Naive thymus-derived CD8-positive, alpha-beta T cell (primary cell): Measurements from ENCODE around the gene KAZALD1. TPM values are rescaled to one million over a fixed set of nuclear protein-coding genes. Genes with fewer than 3 reads are reported as not detected.

ENCODE experiments used
- ATAC-seq, 2 donors: fragments of 150-1000 bp; cut with Tn5 transposase in 1 of 2; sonication (Bioruptor Pico), chemical (Tn5 transposase) in 1 of 2; 1 replicate in 1 of 2; 2 replicates in 1 of 2; pipeline ENCODE4 v1.10.0; 2021; ENCODE audit warnings: mild to moderate bottlenecking in 2 of 2, moderate library complexity in 2 of 2
- POLR2A ChIA-PET: fragments of 350-600 bp; sonication (Branson Sonifier 250); formaldehyde crosslinking; loops from one replicate; lab custom pipeline; 2021; ENCODE audit warnings: antibody characterized with exemption; lab: Charles Lee
- DNase-seq, 10 donors: peaks; one replicate each; pipeline versions ENCODE4 v3.0.0 to v3.0.0-alpha.2; 2020 to 2022
- H3K27ac Mint-ChIP-seq, 10 donors: one replicate each; pipeline ENCODE4 v1.8.0; 2020 to 2022; ENCODE audit warnings: mild to moderate bottlenecking in 10 of 10, mixed read lengths in 10 of 10, moderate library complexity in 4 of 10, inconsistent platforms in 1 of 10
- H3K27me3 Mint-ChIP-seq, 5 donors: one replicate each; pipeline ENCODE4 v1.8.0; 2021 to 2022; ENCODE audit warnings: mixed read lengths in 5 of 5
- H3K36me3 Mint-ChIP-seq, 3 donors: one replicate each; pipeline ENCODE4 v1.8.0; 2020 to 2022; ENCODE audit warnings: mixed read lengths in 3 of 3, mild to moderate bottlenecking in 2 of 3, inconsistent platforms in 1 of 3
- H3K4me1 Mint-ChIP-seq, 4 donors: one replicate each; pipeline ENCODE4 v1.8.0; 2021 to 2022; ENCODE audit warnings: mixed read lengths in 4 of 4
- H3K4me3 Mint-ChIP-seq, 10 donors: one replicate each; pipeline ENCODE4 v1.8.0; 2020 to 2022; ENCODE audit warnings: mild to moderate bottlenecking in 10 of 10, mixed read lengths in 10 of 10, moderate library complexity in 6 of 10, inconsistent platforms in 1 of 10
- H3K9me3 Mint-ChIP-seq, 9 donors: one replicate each; pipeline ENCODE4 v1.8.0; 2020 to 2022; ENCODE audit warnings: mixed read lengths in 9 of 9, mild to moderate bottlenecking in 3 of 9, inconsistent platforms in 1 of 9, moderate library complexity in 1 of 9
- polyA plus RNA-seq, 3 donors: library from polyadenylated mRNA; unstranded; fragments of 300-500 nt; fragmentation: Illumina TruSeq; gene quantifications; one replicate each; pipeline ENCODE4 v1.2.3, GENCODE V29; 2021
- total RNA-seq, 8 experiments: library from RNA in 2 of 8; stranded (reverse) in 2 of 8; gene quantifications; one replicate each; pipeline ENCODE4 v1.2.3 and lab custom pipeline; 2021 to 2026

KAZALD1 gene
- total and polyA plus RNA-seq, 5 experiments from 2014 or later, result not detected

DNA sequence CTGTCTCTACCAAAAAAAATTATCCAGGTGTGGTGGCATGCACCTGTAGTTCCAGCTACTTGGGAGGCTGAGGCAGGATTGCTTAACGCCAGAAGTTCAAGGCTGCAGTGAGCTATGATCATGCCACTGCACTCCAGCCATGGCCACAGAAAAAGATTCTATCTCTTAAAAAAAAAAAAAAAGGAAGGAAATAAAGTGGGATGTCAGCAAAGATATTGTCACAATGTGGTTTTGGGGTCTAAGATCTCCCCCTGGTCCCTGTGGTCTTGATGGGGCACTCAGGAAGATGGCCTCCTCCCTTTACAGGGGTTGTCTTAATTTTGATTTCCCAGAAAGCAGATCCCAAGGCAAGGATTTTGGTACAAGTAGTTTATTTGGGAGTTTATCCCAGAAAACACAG lies 7.4 kb upstream of the KAZALD1 start:
- POLR2A ChIA-PET, result no interaction called here
- Mint-ChIP-seq H3K9me3 (no peaks in the 10 kb centered on the region), H3K27me3 (peaks cover 10 to 23% (median 16%) of the 10 kb centered on the region in 5 donors), H3K27ac (peak overlapping the region in 1 of 10 donors; percentile 66), H3K4me1 (peaks cover 6 to 17% (median 8%) of the 10 kb centered on the region in 4 donors), H3K4me3 (no peak overlapping the region), H3K36me3 (no peaks in the 10 kb centered on the region)
- DNase-seq, result no peak
- ATAC-seq, result no peak

DNA sequence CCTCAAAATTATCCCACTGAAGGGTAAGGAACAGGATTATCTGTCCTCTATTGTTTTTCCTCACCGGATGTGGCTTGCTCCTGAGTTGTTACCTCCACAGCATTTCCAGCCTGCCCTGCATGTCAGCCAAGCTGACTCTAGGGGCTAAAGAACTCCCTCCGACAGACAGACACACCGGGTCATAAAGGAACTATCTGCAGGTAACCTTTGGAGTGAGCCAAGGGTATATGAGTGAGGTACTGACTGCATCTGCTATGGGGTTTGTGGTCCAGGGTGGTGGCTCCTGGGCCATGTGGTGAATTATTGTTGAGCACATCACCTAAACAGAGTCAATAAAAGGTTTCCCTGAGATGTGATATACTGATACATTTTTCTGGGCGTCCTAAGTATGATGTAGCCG lies 6.9 kb upstream of the KAZALD1 start:
- Mint-ChIP-seq H3K36me3 (no peaks in the 10 kb centered on the region), H3K27ac (no peak overlapping the region), H3K9me3 (no peaks in the 10 kb centered on the region), H3K4me1 (peaks cover 6 to 14% (median 8%) of the 10 kb centered on the region in 4 donors), H3K27me3 (peaks cover 5 to 17% (median 12%) of the 10 kb centered on the region in 5 donors), H3K4me3 (no peak overlapping the region)
- no peak for DNase-seq
- no peak for ATAC-seq
- POLR2A ChIA-PET, result no interaction called here

DNA sequence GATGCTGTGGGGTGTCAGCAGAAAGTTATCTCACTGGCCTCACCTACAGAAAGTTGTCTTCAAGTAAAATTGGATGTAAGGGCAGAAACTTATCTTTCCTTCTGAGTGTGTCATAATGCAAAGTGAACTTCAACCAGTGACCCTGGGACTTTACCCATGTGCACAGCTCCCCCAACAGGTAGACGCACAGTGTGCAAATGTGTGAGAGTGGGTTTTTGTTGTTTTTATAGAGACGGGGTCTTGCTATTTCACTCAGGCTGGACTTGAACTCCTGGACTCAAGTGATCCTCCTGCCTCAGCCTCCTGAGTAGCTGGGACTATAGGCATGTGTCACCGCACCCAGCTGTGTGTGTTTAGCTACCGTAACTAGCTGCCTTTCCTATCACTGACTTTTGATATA lies 6.4 kb upstream of the KAZALD1 start:
- Mint-ChIP-seq H3K36me3 (no peaks in the 10 kb centered on the region), H3K9me3 (no peaks in the 10 kb centered on the region), H3K4me3 (no peak overlapping the region), H3K27ac (no peak overlapping the region), H3K27me3 (peaks cover 5 to 12% (median 7%) of the 10 kb centered on the region in 5 donors), H3K4me1 (peaks cover 6 to 16% (median 9%) of the 10 kb centered on the region in 4 donors)
- POLR2A ChIA-PET, result no interaction called here
- no peak for DNase-seq
- no peak for ATAC-seq

DNA sequence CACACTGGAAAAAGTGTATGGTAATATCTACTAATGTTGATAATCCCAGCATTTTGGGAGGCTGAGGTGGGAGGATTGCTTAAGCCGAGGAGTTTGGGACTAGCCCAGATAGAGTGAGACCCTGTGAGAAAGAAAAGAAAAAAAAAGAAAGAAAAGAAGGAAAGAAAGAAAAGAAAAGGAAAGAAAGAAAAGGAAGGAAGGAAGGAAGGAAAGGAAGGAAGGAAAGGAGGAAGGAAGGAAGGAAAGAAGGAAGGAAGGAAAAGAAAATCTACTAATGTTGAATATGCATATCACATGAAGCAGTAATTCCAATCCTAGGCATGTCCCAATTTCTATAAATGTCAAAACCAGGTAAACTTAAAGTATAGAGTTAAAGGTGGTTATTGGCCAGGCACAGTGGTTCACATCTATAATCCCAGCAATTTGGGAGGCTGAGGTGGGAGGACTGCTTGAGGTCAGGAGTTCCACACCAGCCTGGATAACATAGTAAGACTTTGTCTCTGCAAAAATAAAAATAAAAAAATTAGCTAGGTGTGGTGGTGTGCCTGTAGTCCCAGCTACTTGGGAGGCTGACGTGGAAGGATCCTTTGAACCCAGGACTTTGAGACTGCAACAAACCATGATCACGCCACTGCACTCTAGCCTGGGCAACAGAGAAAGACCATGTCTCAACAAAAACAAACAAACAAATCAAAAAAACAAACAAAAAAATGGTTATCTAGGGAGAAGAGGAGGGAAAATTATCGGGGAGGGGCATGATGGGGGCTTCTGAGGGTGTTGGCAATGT lies 5.2 kb upstream of the KAZALD1 start:
- POLR2A ChIA-PET, result no interaction called here
- peaks cover 0 to 3% (median 0%) of the 10 kb centered on the region in 5 donors for H3K27me3 Mint-ChIP-seq
- H3K4me1 Mint-ChIP-seq, result peaks cover 6 to 16% (median 11%) of the 10 kb centered on the region in 4 donors
- peak overlapping the region in 1 of 10 donors; percentile 32 for H3K27ac Mint-ChIP-seq
- no peak overlapping the region for H3K4me3 Mint-ChIP-seq
- no peaks in the 10 kb centered on the region for H3K36me3 Mint-ChIP-seq
- no peaks in the 10 kb centered on the region for H3K9me3 Mint-ChIP-seq
- DNase-seq, result no peak
- no peak for ATAC-seq

DNA sequence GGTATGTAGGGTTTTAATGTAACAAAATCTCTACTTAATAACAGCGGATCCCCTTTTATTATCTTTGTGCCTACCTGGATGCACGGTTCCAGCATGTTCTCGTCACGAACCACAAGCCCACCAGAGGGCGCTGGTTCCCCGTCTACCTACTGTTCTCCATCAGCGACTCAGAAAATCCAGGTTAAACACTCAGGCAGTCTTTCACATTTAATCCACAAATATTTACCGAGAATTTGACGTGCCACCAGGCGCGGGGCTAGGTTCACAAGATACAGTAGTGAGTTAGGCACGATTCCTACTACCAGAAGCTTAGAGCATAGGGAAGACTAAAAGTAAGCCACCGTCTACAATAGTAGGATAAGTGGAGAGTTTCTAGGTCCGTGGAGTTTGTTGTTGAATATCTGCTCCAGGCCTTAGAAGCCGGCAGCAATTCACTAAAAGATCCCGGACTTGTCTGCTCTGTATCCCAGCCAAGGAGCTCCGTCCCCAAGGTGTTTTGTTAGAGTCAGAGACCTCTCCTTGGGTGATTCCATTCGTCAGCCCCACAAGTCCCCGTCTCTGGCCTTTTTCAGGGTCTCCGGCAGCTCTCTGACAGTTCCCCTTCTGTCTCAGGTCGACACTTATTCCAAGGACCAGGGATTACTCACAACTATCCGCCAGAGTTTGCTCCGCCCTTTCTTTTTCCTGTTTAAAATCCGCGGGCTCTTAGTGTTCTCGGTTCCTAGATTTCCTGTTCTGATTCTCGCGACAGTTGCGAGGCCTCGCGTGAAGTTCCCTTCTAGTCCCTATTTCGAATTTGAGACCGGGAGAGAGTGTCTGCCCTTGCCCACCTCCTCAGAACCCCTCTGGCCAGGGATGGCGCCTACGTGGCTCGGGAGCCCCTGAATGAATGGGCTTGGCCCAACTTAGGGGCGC lies 1.5 kb upstream of the KAZALD1 start:
- Mint-ChIP-seq H3K4me3 (peak overlapping the region; percentile 92 to 99 (median 96)), H3K36me3 (no peaks in the 10 kb centered on the region), H3K27me3 (peaks cover 11 to 24% (median 17%) of the 10 kb centered on the region in 5 donors), H3K4me1 (peaks cover 13 to 39% (median 32%) of the 10 kb centered on the region in 4 donors), H3K27ac (peak overlapping the region; percentile 83 to 99 (median 94)), H3K9me3 (no peaks in the 10 kb centered on the region)
- ATAC-seq (peak; percentile 75 to 77), DNase-seq (peak; percentile 79 to 99 (median 90))
- POLR2A ChIA-PET, result interaction anchor here (0.7 to 3.1 kb wide), 5 partner anchors 10 to 147 kb away, joined by 3 to 38 read pairs (median 7); partner anchors contain the start of genes PDZD7 and SFXN3

DNA sequence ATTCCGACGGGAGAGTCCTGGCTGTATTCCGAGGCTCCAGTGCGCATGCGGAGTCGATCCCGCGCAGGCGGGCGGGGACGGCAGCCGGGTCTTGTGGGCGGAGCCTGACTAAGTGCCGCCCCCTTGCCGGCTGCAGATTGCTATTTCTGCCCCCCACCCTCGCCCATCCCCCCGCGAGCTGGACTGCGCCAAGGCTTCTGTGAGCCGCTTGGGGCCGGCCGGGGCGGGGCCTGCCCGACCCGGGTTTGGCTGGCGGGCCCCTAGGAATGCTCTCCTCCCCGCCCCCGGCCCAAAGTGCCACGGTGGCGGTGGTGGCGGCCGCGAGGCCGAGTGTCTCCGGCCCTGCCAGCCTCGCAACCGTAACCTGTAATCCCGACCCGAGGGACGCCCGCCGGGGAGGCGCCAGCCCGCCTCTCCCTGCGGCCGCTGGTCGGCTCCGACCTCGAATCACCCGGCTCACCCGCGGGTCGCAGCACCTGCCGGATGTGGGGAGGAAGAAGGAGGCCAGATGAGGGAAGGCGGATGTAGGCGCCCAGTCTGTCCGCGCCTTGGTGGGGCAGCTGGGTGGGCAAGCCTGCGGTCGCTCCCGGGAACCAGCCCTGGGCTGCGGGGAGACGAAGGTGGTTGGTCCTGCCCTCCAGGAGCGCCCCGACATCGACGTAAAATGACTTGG lies 702 bp upstream of the KAZALD1 start:
- H3K27ac Mint-ChIP-seq, result peak overlapping the region; percentile 83 to 99 (median 94)
- peak overlapping the region; percentile 92 to 99 (median 96) for H3K4me3 Mint-ChIP-seq
- H3K9me3 Mint-ChIP-seq, result no peaks in the 10 kb centered on the region
- peak; percentile 69 to 70 for ATAC-seq
- peaks cover 15 to 32% (median 25%) of the 10 kb centered on the region in 5 donors for H3K27me3 Mint-ChIP-seq
- H3K36me3 Mint-ChIP-seq, result no peaks in the 10 kb centered on the region
- peaks cover 15 to 43% (median 35%) of the 10 kb centered on the region in 4 donors for H3K4me1 Mint-ChIP-seq
- DNase-seq, result peak in 7 of 10 donors; percentile 33 to 95 (median 87)
- POLR2A ChIA-PET, result interaction anchor here (0.7 to 3.1 kb wide), 7 partner anchors 9 to 81 kb away, joined by 3 to 38 read pairs (median 3); no protein-coding TSS in a partner anchor

DNA sequence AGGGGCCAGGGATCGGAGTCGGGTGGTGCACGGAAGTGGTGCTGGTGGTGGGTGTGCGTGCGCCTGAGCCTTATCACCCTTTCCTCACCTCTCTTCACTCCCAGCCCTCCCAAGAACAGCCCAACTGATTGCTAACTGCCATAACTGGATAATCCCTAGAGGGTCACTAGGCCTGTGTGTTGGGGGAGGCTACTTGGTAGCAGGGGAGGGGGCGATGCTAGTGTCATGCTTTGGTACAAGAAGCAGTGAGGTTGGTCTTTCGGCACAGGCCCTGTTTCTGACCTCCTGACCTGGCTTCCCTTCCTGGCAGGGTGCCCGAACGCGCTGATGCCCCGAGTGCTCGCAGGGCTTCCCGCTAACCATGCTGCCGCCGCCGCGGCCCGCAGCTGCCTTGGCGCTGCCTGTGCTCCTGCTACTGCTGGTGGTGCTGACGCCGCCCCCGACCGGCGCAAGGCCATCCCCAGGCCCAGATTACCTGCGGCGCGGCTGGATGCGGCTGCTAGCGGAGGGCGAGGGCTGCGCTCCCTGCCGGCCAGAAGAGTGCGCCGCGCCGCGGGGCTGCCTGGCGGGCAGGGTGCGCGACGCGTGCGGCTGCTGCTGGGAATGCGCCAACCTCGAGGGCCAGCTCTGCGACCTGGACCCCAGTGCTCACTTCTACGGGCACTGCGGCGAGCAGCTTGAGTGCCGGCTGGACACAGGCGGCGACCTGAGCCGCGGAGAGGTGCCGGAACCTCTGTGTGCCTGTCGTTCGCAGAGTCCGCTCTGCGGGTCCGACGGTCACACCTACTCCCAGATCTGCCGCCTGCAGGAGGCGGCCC lies 652 bp downstream of the KAZALD1 start:
- Mint-ChIP-seq H3K4me1 (peaks cover 19 to 53% (median 43%) of the 10 kb centered on the region in 4 donors), H3K27me3 (peaks cover 15 to 39% (median 26%) of the 10 kb centered on the region in 5 donors), H3K4me3 (peak overlapping the region; percentile 58 to 94 (median 76)), H3K9me3 (no peaks in the 10 kb centered on the region), H3K36me3 (no peaks in the 10 kb centered on the region), H3K27ac (peak overlapping the region in 1 of 10 donors; percentile 46)
- ATAC-seq (peak; percentile 34 to 43), DNase-seq (peak in 8 of 10 donors; percentile 23 to 51 (median 44))
- POLR2A ChIA-PET, result interaction anchor here (0.5 to 3.1 kb wide), 9 partner anchors 9 to 1616 kb away, joined by 3 to 38 read pairs (median 4); partner anchors contain the start of genes PDZD7 and SFXN3

DNA sequence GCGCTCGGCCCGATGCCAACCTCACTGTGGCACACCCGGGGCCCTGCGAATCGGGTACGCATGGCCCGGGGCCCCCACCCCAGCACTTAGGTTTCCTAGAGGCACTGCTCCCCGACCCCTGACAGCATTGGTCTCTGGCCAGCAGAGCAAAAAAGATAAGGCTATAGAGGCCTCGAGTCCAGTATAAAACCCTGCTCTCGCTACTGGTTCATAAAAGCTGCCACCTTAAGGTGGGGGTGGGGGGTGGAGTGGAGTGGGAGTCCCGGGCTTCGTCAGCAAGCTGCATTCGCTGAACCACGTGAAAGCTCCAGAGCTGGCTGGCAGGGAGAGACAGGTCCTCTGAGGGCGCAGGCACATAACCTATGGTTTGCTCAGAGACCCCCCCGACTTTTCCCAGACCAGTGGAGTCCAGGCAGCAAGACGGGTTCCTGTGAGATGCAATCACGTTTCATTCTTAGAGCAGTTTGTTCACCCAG lies 1.3 kb downstream of the KAZALD1 start:
- H3K9me3 Mint-ChIP-seq, result no peaks in the 10 kb centered on the region
- no peak for ATAC-seq
- H3K36me3 Mint-ChIP-seq, result no peaks in the 10 kb centered on the region
- no peak for DNase-seq
- H3K27ac Mint-ChIP-seq, result no peak overlapping the region
- H3K4me3 Mint-ChIP-seq, result peak overlapping the region in 7 of 10 donors; percentile 6 to 94 (median 48)
- POLR2A ChIA-PET, result interaction anchor here (0.5 to 1.7 kb wide), 4 partner anchors 8 to 79 kb away, joined by 3 to 6 read pairs (median 4); partner anchors contain the start of genes PDZD7 and SFXN3
- H3K4me1 Mint-ChIP-seq, result peaks cover 19 to 57% (median 47%) of the 10 kb centered on the region in 4 donors
- peaks cover 15 to 43% (median 26%) of the 10 kb centered on the region in 5 donors for H3K27me3 Mint-ChIP-seq

DNA sequence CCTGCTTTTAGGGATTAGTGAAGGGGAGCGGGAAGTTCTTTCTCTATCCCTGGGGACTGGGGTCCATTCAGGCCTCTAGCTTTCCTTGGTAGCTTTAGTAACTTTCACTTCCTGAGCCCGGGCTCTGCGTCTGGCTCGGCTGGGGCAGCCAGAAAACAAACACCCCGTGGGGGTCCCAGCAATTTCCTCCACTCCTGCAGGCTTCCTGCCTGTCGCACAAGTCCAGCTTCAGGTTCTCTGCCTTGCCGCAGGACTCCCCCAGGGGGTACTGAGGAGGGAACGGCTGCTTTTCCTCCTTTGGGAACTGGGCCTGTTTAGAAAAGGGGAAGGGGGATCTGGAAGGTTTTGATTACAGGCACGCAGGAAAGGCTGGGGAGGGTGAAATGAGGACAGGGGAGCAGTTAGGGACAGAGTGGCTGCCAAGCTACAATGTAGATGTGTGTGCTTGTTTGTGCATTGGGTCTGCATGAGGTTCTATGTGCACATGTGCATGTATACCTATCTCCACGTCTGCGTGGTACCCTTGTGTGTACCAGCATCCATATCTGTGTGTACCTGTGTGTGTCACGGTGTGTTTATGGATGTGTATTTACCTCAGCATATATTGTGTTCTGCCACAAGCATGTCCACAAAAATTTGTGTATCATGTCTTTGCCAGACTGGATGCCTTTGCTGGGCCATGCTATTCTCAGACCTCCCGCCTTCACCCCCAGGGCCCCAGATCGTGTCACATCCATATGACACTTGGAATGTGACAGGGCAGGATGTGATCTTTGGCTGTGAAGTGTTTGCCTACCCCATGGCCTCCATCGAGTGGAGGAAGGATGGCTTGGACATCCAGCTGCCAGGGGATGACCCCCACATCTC lies 2.0 kb downstream of the KAZALD1 start:
- Mint-ChIP-seq H3K4me3 (peak overlapping the region; percentile 6 to 94 (median 46)), H3K36me3 (no peaks in the 10 kb centered on the region)
- no peak for DNase-seq

DNA sequence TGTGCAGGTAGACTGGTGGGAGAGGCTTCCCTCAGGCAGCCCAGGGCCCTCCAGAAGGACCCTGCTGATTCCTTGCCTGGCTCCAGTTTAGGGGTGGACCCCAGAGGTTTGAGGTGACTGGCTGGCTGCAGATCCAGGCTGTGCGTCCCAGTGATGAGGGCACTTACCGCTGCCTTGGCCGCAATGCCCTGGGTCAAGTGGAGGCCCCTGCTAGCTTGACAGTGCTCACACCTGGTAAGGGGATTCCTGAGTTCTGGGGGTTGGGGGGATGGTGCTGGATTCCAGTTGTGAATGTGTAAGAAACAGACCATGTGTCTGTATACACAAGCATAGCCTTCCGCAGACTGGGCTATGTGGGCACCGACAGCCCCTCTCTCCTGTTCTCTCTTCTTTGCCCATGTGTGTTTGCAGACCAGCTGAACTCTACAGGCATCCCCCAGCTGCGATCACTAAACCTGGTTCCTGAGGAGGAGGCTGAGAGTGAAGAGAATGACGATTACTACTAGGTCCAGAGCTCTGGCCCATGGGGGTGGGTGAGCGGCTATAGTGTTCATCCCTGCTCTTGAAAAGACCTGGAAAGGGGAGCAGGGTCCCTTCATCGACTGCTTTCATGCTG lies 2.7 kb downstream of the KAZALD1 start:
- ATAC-seq (no peak), DNase-seq (no peak)
- Mint-ChIP-seq H3K4me1 (peaks cover 19 to 56% (median 47%) of the 10 kb centered on the region in 4 donors), H3K4me3 (peak overlapping the region in 2 of 10 donors; percentile 22 to 31), H3K36me3 (no peaks in the 10 kb centered on the region), H3K9me3 (no peaks in the 10 kb centered on the region), H3K27ac (peak overlapping the region in 1 of 10 donors; percentile 60), H3K27me3 (peaks cover 15 to 43% (median 26%) of the 10 kb centered on the region in 5 donors)
- POLR2A ChIA-PET, result interaction anchor here (1.7 kb wide), 1 partner anchor 33 kb away, joined by 6 read pairs; the partner anchor contains the start of genes PDZD7 and SFXN3

More for the DNA sequence above, 2.0 kb downstream of the KAZALD1 start:
- Mint-ChIP-seq H3K27me3 (peaks cover 15 to 43% (median 26%) of the 10 kb centered on the region in 5 donors), H3K9me3 (no peaks in the 10 kb centered on the region), H3K4me1 (peaks cover 19 to 57% (median 47%) of the 10 kb centered on the region in 4 donors), H3K27ac (no peak overlapping the region)
- POLR2A ChIA-PET, result interaction anchor here (0.7 to 1.7 kb wide), 3 partner anchors 21 to 79 kb away, joined by 3 to 6 read pairs (median 4); partner anchors contain the start of genes PDZD7 and SFXN3
- no peak for ATAC-seq
